SK-N-SH (cell line): ENCODE results near the gene TMEM132D. TPM values are rescaled to one million over a fixed set of nuclear protein-coding genes. Genes with fewer than 3 reads are reported as not detected.

Experiments
- CTCF ChIA-PET: fragments of 300-600, 350-600 bp; formaldehyde crosslinking; extraction: SDS; loops from one replicate; lab custom pipeline; 2021; lab: Yijun Ruan, JAX
- POLR2A ChIA-PET: fragments of 350-600 bp; sonication (Branson Sonifier 250); formaldehyde crosslinking; extraction: SDS; loops from one replicate; lab custom pipeline; 2020; ENCODE audit warnings: antibody characterized with exemption, inconsistent platforms; lab: Yijun Ruan, JAX
- DNase-seq: peaks from one replicate; pipeline ENCODE4 v3.0.0; 2012
- H2AFZ ChIP-seq: fragments of 200-600 bp; sonication (generic); 2 replicates; pipeline ENCODE4 v1.8.1; 2016; ENCODE audit warnings: antibody characterized with exemption, mild to moderate bottlenecking, low read depth
- H3F3A ChIP-seq: fragments of 200-600 bp; sonication (generic); replicated peaks from 2 replicates; pipeline ENCODE3; 2016; ENCODE audit warnings: antibody characterized with exemption, mild to moderate bottlenecking; ENCODE audit not compliant: insufficient read depth
- H3K27ac ChIP-seq, 2 experiments: fragments of 200-500 bp in 1 of 2; fragments of 200-600 bp in 1 of 2; sonication (Bioruptor generic) in 1 of 2; sonication (generic), shearing (Covaris generic) in 1 of 2; 2 replicates each; pipeline versions ENCODE4 v1.5.1 to v1.6.1; 2014 to 2016; ENCODE audit warnings: low read depth in 2 of 2, inconsistent platforms in 1 of 2, low read length in 1 of 2, mild to moderate bottlenecking in 1 of 2, mixed read lengths in 1 of 2
- H3K27me3 ChIP-seq: fragments of 200-600 bp; sonication (generic), shearing (Covaris generic); 2 replicates; pipeline ENCODE4 v1.6.1; 2016; ENCODE audit warnings: mixed run types; ENCODE audit not compliant: insufficient read depth
- H3K36me3 ChIP-seq, 2 experiments: fragments of 200-500 bp in 1 of 2; fragments of 200-600 bp in 1 of 2; sonication (Bioruptor generic) in 1 of 2; sonication (generic) in 1 of 2; replicated peaks in 1 of 2; 2 replicates each; pipeline versions ENCODE3 to v1.5.1; 2014 to 2016; ENCODE audit warnings: low read length in 1 of 2, mild to moderate bottlenecking in 1 of 2; ENCODE audit not compliant: insufficient read depth in 2 of 2, control insufficient read depth in 1 of 2
- H3K4me1 ChIP-seq, 2 experiments: fragments of 200-500 bp in 1 of 2; fragments of 200-600 bp in 1 of 2; sonication (Bioruptor generic) in 1 of 2; sonication (generic), shearing (Covaris generic) in 1 of 2; 2 replicates each; pipeline versions ENCODE4 v1.5.1 to v1.6.1; 2014 to 2016; ENCODE audit warnings: low read depth in 1 of 2, low read length in 1 of 2, mixed run types in 1 of 2; ENCODE audit not compliant: insufficient read depth in 2 of 2, control insufficient read depth in 1 of 2
- H3K4me2 ChIP-seq: fragments of 200-600 bp; sonication (generic), shearing (Covaris generic); 2 replicates; pipeline ENCODE4 v1.6.1; 2017; ENCODE audit warnings: mixed run types
- H3K4me3 ChIP-seq, 2 experiments: fragments of 200-500 bp in 1 of 2; fragments of 200-600 bp in 1 of 2; sonication (Bioruptor generic) in 1 of 2; sonication (generic), shearing (Covaris generic) in 1 of 2; 2 replicates each; pipeline versions ENCODE4 v1.5.1 to v1.8.1; 2014 to 2016; ENCODE audit warnings: low read depth in 2 of 2, inconsistent platforms in 1 of 2, low read length in 1 of 2, mild to moderate bottlenecking in 1 of 2, mixed read lengths in 1 of 2, moderate library complexity in 1 of 2
- H3K79me2 ChIP-seq: fragments of 200-600 bp; sonication (generic); 2 replicates; pipeline ENCODE4 v1.8.1; 2017; ENCODE audit warnings: mild to moderate bottlenecking; ENCODE audit not compliant: insufficient read depth
- H3K9ac ChIP-seq: fragments of 200-600 bp; sonication (generic); 2 replicates; pipeline ENCODE4 v1.6.1; 2017; ENCODE audit warnings: mixed run types
- H3K9me2 ChIP-seq: fragments of 200-600 bp; sonication (generic); 2 replicates; pipeline ENCODE4 v1.6.1; 2017; ENCODE audit warnings: mixed run types
- H3K9me3 ChIP-seq: fragments of 200-600 bp; sonication (generic); 2 replicates; pipeline ENCODE4 v1.6.1; 2017; ENCODE audit warnings: mixed run types, mild to moderate bottlenecking, moderate library complexity
- H4K20me1 ChIP-seq: fragments of 200-600 bp; sonication (generic); 2 replicates; pipeline ENCODE4 v1.6.1; 2017; ENCODE audit warnings: mild to moderate bottlenecking, mixed run types; ENCODE audit not compliant: insufficient read depth
- EZH2phosphoT487 ChIP-seq: fragments of 200-600 bp; sonication (generic); IDR thresholded peaks from 2 replicates; pipeline ENCODE4 v1.6.1; 2017; ENCODE audit warnings: low read depth, mixed run types, mild to moderate bottlenecking, antibody characterized with exemption, moderate library complexity, borderline replicate concordance
- MXI1 ChIP-seq: IDR thresholded peaks from 2 replicates; pipeline ENCODE4 v1.6.1; 2012; ENCODE audit warnings: mild to moderate bottlenecking, low read depth, low read length, improper control_type of control experiment
- POLR2AphosphoS5 ChIP-seq: IDR thresholded peaks from 2 replicates; pipeline ENCODE4 v1.6.1; 2012; ENCODE audit warnings: low read depth, low read length
- SMC3 ChIP-seq: IDR thresholded peaks from 2 replicates; pipeline ENCODE4 v1.6.1; 2012; ENCODE audit warnings: low read depth, low read length, improper control_type of control experiment
- USF1 ChIP-seq: IDR thresholded peaks from 2 replicates; pipeline ENCODE4 v1.4.0; 2012; ENCODE audit warnings: low read depth, borderline replicate concordance
- USF2 ChIP-seq: fragments of 150-350 bp; IDR thresholded peaks from 2 replicates; pipeline ENCODE4 v1.6.1; 2017; ENCODE audit warnings: antibody characterized with exemption, low read length, low read depth, borderline replicate concordance
- WGBS: methylation state at CpG from one replicate; pipeline ENCODE4 v1.1.6; 2017; ENCODE audit warnings: low lambda C conversion rate; 5-methylcytosine and 5-hydroxymethylcytosine counted together
- polyA plus RNA-seq, 3 experiments: library from polyadenylated mRNA; depleted of rRNA; stranded (reverse); fragments of >200 nt; gene quantifications; 2 replicates each; pipeline ENCODE4 v1.2.3, GENCODE V29; 2012

The TMEM132D gene
- polyA plus RNA-seq, 1 of the 3 experiments (the other 2 are of a cell fraction), result not detected

DNA sequence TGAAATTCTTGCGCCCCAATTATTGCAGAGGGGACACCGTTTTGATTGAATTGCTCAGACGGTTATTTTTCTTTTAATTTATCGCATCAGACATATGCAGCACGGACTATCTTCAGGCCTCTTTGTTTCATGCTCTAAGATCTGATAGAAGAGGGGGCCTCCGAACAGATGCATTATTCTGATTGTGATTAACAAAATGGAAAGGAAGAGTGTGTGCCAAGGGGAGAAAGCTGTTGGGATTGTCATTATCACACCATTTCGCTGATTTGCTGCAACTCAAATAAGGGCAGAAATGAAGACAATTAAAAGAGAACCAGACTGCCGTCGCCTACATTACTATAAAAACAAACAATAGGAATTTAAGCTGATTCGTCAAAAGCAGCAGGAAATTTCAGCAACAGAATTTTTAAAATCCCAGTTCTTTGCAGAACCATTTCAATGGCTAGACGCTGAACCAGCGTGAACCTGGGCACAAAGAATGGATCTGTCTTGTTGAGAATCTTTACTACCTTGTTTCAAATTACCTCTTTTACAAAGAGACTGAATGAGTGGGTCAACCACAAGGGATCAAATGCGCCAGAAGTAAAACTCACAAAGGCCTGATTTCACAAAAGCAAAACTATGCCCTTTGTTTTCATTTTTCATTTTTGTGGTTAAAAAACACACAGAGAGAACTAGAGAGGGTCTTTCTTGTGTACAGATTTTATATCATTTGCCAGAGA lies 30.6 kb downstream of the TMEM132D start:
- Histone ChIP-seq H3K9me2 (no peaks in the 10 kb centered on the region), H3K79me2 (no peaks in the 10 kb centered on the region), H3K9ac (no peak overlapping the region), H3K4me1 (no peaks in the 10 kb centered on the region), H3K27me3 (no peaks in the 10 kb centered on the region), H3K4me3 (no peak overlapping the region), H3K36me3 (no peaks in the 10 kb centered on the region), H3F3A (no peaks in the 10 kb centered on the region), H3K9me3 (no peaks in the 10 kb centered on the region), H4K20me1 (no peaks in the 10 kb centered on the region), H3K27ac (no peak overlapping the region), H3K4me2 (no peak overlapping the region), H2AFZ (no peak overlapping the region)
- no peak for DNase-seq
- WGBS, result 40% methylated on average over 13 of the region's 13 CpGs
- ChIA-PET CTCF (no interaction called here), POLR2A (no interaction called here)
- no peak for TF ChIP-seq SMC3
- no peak for TF ChIP-seq MXI1
- TF ChIP-seq USF1, result no peak
- no peak for TF ChIP-seq POLR2AphosphoS5
- no peak for TF ChIP-seq EZH2phosphoT487

GRCh38 chr12:129871991-129872972 lies 31.5 kb downstream of the TMEM132D start:
- ChIA-PET POLR2A (no interaction called here), CTCF (no interaction called here)
- Histone ChIP-seq H4K20me1 (no peaks in the 10 kb centered on the region), H3K4me1 (no peaks in the 10 kb centered on the region), H3K36me3 (no peaks in the 10 kb centered on the region), H3K4me2 (no peak overlapping the region), H3K4me3 (no peak overlapping the region), H3K9me2 (no peaks in the 10 kb centered on the region), H2AFZ (no peak overlapping the region), H3K9me3 (no peaks in the 10 kb centered on the region), H3K9ac (no peak overlapping the region), H3K27me3 (no peaks in the 10 kb centered on the region), H3K27ac (no peak overlapping the region), H3K79me2 (no peaks in the 10 kb centered on the region), H3F3A (no peaks in the 10 kb centered on the region)
- no peak for DNase-seq
- WGBS, result 42% methylated on average over 18 of the region's 19 CpGs
- no peak for TF ChIP-seq USF2
